Testis (tissue), 3 donors: Measurements from ENCODE around the gene XK. TPM values are rescaled to one million over a fixed set of nuclear protein-coding genes. Genes with fewer than 3 reads are reported as not detected.
"Not testable (repeated sequence)": the region's sequence is repeated elsewhere in the genome, so short reads cannot be mapped to it uniquely, and the experiment has no call there.

Experiments
- DNase-seq: peaks from one replicate; pipeline ENCODE4 v3.0.0-alpha.2; 2019
- H3K27ac ChIP-seq, 2 donors: fragments of 200-600 bp; sonication (generic); one replicate each; pipeline ENCODE4 v1.5.1; 2019
- H3K27me3 ChIP-seq: fragments of 200-600 bp; sonication (generic); one replicate; pipeline ENCODE4 v1.5.1; 2019
- H3K36me3 ChIP-seq: fragments of 200-600 bp; sonication (generic); one replicate; pipeline ENCODE4 v1.5.1; 2017; ENCODE audit warnings: low read depth; ENCODE audit errors: missing control alignments
- H3K4me1 ChIP-seq: fragments of 200-600 bp; sonication (generic); one replicate; pipeline ENCODE4 v1.5.1; 2019
- H3K4me3 ChIP-seq, 2 donors: fragments of 200-600 bp; sonication (generic); one replicate each; pipeline ENCODE4 v1.5.1; 2017 to 2019
- H3K9me3 ChIP-seq: fragments of 200-600 bp; sonication (generic); one replicate; pipeline ENCODE4 v1.5.1; 2017
- POLR2A ChIP-seq: fragments of 450-650 bp; IDR thresholded peaks from one replicate; pipeline ENCODE4 v1.6.1; 2017; ENCODE audit warnings: antibody characterized with exemption, mild to moderate bottlenecking, moderate library complexity
- WGBS, 2 donors: methylation state at CpG; one replicate each; pipeline ENCODE4 v1.1.5; 2018; 5-methylcytosine and 5-hydroxymethylcytosine counted together
- intact Hi-C: fragments of 100-400 bp; cut with DNase I; formaldehyde crosslinking; loops from one replicate; pipeline ENCODE4 v1.15.1; 2023; ENCODE audit warnings: low total_unique reads
- polyA plus RNA-seq: library from polyadenylated mRNA; stranded (reverse); fragments of 350-450 nt; fragmentation: Illumina TruSeq; extraction: RNeasy Lipid Tissue Mini Kit (QIAGEN cat#74804); gene quantifications from one replicate; pipeline ENCODE4 v1.2.3, GENCODE V29; 2014; ENCODE audit warnings: low read depth, low replicate concordance; ENCODE audit not compliant: insufficient read depth
- total RNA-seq, 2 donors: library from RNA; depleted of rRNA; stranded (reverse); fragments of >200 nt; gene quantifications; one replicate each; pipeline ENCODE4 v1.2.3, GENCODE V29; 2016
- TF ChIP-seq, protein P1 (sequence below), 3 experiments: fragments of 450-650 bp in 2 of 3; fragments of 200-600 bp in 1 of 3; sonication (generic) in 1 of 3; IDR thresholded peaks; one replicate each; pipeline ENCODE4 v1.5.1; 2016 to 2019; ENCODE audit warnings: antibody characterized with exemption in 3 of 3, mild to moderate bottlenecking in 2 of 3, moderate library complexity in 1 of 3

Gene XK
- total and polyA plus RNA-seq, 3 donors from 2014 or later: 2.6 to 4.3 (median 3.3) TPM

DNA sequence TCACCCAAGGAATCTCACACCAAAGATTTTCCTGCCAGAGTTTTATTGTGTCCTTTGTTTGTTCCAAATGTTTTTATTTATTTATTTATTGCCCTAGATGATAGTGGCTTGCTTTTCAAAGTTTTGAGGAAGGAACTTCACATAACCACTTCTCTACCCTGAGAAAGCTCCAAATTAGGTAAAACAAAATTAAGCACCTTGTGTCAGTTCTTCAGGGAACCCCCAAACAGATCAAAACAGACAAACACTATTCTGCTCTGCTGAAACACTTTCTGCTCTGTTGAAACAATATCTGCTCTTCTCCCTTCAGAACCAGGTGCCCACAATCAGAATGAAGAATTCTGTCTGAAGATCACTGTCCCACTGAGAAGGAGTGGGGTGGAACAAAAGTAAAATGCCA, 77.8 kb downstream of the XK start:
- H3K27me3 ChIP-seq: no peaks in the 10 kb centered on the region
- H3K36me3 ChIP-seq: no peaks in the 10 kb centered on the region
- intact Hi-C loops: no loop called here
- H3K4me3 ChIP-seq: no peak overlapping the region
- DNase-seq: no peak
- no peak overlapping the region for H3K27ac ChIP-seq
- H3K4me1 ChIP-seq: no peaks in the 10 kb centered on the region
- H3K9me3 ChIP-seq: no peaks in the 10 kb centered on the region
- no peak for TF ChIP-seq POLR2A
- TF ChIP-seq, protein P1, sequence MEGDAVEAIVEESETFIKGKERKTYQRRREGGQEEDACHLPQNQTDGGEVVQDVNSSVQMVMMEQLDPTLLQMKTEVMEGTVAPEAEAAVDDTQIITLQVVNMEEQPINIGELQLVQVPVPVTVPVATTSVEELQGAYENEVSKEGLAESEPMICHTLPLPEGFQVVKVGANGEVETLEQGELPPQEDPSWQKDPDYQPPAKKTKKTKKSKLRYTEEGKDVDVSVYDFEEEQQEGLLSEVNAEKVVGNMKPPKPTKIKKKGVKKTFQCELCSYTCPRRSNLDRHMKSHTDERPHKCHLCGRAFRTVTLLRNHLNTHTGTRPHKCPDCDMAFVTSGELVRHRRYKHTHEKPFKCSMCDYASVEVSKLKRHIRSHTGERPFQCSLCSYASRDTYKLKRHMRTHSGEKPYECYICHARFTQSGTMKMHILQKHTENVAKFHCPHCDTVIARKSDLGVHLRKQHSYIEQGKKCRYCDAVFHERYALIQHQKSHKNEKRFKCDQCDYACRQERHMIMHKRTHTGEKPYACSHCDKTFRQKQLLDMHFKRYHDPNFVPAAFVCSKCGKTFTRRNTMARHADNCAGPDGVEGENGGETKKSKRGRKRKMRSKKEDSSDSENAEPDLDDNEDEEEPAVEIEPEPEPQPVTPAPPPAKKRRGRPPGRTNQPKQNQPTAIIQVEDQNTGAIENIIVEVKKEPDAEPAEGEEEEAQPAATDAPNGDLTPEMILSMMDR (IDR thresholded peaks at IDR 0.05): no peak

DNA sequence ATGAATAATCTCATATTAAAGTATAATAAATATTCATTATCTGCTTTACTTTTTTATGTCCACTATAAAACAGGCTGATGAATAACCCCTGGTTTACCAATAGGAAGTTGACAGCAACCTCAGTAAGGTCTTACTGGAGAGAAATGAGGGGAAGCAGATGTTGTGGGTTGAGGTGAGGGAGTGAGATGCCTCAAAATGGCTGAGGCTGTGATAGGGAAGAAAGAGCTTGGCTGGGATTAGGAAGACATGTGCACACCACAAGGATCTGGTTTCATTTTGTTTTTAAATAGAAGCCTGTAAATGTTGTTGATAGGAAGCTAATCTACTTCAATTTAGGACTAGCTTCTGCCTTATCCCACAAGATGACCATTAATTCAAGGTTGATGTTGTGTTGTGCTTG, 79.9 kb downstream of the XK start:
- H3K27me3 ChIP-seq: no peaks in the 10 kb centered on the region
- H3K36me3 ChIP-seq: no peaks in the 10 kb centered on the region
- TF ChIP-seq, protein P1 (IDR thresholded peaks at IDR 0.05): no peak
- no peak for TF ChIP-seq POLR2A
- no peak overlapping the region for H3K4me3 ChIP-seq
- no peak for DNase-seq
- no peaks in the 10 kb centered on the region for H3K9me3 ChIP-seq
- no peaks in the 10 kb centered on the region for H3K4me1 ChIP-seq
- no peak overlapping the region for H3K27ac ChIP-seq
- intact Hi-C loops: no loop called here

DNA sequence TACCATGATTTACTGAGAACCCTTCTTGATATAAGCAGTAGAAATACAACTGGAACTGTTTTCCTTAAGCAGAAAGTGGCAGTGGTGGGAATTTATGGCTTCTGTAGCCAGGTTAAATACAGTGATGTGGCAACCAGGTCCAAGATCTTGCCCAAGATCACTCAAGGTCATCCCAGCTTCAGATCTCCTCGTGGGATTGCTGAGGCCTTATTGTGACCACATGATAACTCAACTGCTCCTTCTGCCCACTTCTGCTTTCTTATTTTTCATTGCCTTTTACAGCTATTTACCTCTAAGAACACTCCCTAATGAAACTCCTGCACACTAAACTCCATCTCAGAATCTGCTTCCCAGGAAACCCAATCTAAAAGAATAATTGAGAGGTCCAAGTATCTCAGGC, 81.8 kb downstream of the XK start:
- Histone ChIP-seq H3K36me3 (no peaks in the 10 kb centered on the region), H3K4me3 (no peak overlapping the region), H3K27me3 (no peaks in the 10 kb centered on the region), H3K4me1 (no peaks in the 10 kb centered on the region), H3K27ac (no peak overlapping the region), H3K9me3 (no peaks in the 10 kb centered on the region)
- DNase-seq: no peak
- intact Hi-C loops: no loop called here
- TF ChIP-seq, protein P1 (IDR thresholded peaks at IDR 0.05): no peak
- TF ChIP-seq POLR2A: no peak
- 30 to 45% methylated on average over 1 of the region's 1 CpG for WGBS, 2 donors

DNA sequence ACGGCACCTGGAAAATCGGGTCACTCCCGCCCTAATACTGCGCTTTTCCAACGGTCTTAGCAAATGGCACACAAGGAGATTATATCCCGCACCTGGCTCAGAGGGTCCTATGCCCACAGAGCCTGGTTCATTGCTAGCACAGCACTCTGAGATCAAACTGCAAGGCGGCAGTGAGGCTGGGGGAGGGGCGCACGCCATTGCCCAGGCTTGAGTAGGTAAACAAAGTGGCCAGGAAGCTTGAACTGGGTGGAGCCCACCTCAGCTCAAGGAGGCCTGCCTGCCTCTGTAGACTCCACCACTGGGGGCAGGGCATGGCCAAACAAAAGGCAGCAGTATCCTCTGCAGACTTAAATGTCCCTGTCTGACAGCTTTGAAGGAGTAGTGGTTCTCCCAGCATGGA, 83.3 kb downstream of the XK start:
- H3K4me1 ChIP-seq, intact Hi-C loops, H3K4me3 ChIP-seq, H3K27ac ChIP-seq, H3K9me3 ChIP-seq, H3K27me3 ChIP-seq, DNase-seq, H3K36me3 ChIP-seq: not testable (repeated sequence)
- 96 to 98% methylated on average over 5 to 9 of the region's 9 CpGs for WGBS, 2 donors

DNA sequence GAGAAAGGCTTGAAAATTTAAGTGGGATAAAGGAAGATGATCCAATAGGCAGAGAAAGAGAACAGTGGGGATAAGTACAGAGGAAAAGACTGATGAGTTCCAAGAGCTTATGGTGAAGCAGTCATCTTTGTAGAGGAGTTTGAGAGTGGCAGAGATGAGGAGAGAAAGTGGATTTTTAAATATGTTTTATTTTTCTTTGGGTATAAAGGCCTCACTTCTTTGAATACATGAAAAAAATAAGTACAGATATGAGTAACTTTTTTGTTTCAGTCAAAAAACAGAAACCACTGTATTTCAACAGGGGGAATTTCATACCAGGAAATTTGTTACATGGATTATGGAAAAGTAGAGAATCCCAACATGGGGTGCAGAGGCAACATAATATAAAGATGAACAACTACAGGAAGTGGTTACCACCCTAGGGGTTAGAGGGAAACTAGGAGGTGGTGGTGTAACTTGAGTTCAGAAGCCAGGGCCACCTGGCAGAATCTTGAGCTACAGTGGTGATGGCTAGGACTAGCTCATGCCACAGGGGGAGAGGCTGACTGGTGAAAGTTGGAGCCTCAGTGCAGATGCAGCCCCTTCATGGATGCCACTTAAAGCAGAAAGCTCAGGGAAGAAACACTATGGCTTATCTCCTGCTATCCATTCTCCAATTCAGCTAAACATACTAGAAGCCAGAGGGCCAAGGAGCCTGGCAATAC, 90.8 kb downstream of the XK start:
- H3K27ac ChIP-seq: no peak overlapping the region
- H3K4me3 ChIP-seq: no peak overlapping the region
- no peaks in the 10 kb centered on the region for H3K36me3 ChIP-seq
- TF ChIP-seq, protein P1 (IDR thresholded peaks at IDR 0.05): no peak
- no peak for TF ChIP-seq POLR2A
- DNase-seq: no peak
- no peaks in the 10 kb centered on the region for H3K9me3 ChIP-seq
- no peaks in the 10 kb centered on the region for H3K27me3 ChIP-seq
- intact Hi-C loops: no loop called here
- no peaks in the 10 kb centered on the region for H3K4me1 ChIP-seq
